Activated CD4-positive, alpha-beta T cell treated with anti-CD3 and anti-CD28 coated beads for 4 hours (primary cell): ENCODE results near the gene OPCML.
"Not testable (repeated sequence)": the region's sequence is repeated elsewhere in the genome, so short reads cannot be mapped to it uniquely, and the experiment has no call there.

Experiments used
- DNase-seq, 2 donors: peaks; one replicate each; pipeline ENCODE4 v3.0.0-alpha.2; 2020

OPCML gene

GRCh38 chr11:132447761-132448160 lies 1084.5 kb downstream of the OPCML start:
- DNase-seq: no peak

GRCh38 chr11:132445859-132446291 lies 1086.4 kb downstream of the OPCML start:
- DNase-seq: no peak

GRCh38 chr11:132444911-132445310 lies 1087.4 kb downstream of the OPCML start:
- no peak for DNase-seq

- no peak for DNase-seq
These were observed 1092.5 kb downstream of the OPCML start for GRCh38 chr11:132439711-132440255.

GRCh38 chr11:132438418-132438817 lies 1093.9 kb downstream of the OPCML start:
- DNase-seq: no peak

- DNase-seq: no peak
These were observed 1101.8 kb downstream of the OPCML start for GRCh38 chr11:132430429-132431062.

- DNase-seq: no peak
These were observed 1102.6 kb downstream of the OPCML start for GRCh38 chr11:132429685-132430084.

- no peak for DNase-seq
These were observed 1104.7 kb downstream of the OPCML start for GRCh38 chr11:132427611-132428010.

GRCh38 chr11:132424433-132424832 lies 1107.9 kb downstream of the OPCML start:
- DNase-seq: no peak

- DNase-seq: no peak
These were observed 1109.0 kb downstream of the OPCML start for GRCh38 chr11:132423266-132423665.

- DNase-seq: no peak
These were observed 1109.6 kb downstream of the OPCML start for GRCh38 chr11:132422722-132423121.

GRCh38 chr11:132421555-132421954 lies 1110.7 kb downstream of the OPCML start:
- no peak for DNase-seq

GRCh38 chr11:132414451-132414850 lies 1117.8 kb downstream of the OPCML start:
- DNase-seq: no peak

GRCh38 chr11:132410383-132410782 lies 1121.9 kb downstream of the OPCML start:
- DNase-seq: no peak

- no peak for DNase-seq
These were observed 1122.5 kb downstream of the OPCML start for GRCh38 chr11:132409573-132410355.

GRCh38 chr11:132408877-132409276 lies 1123.4 kb downstream of the OPCML start:
- DNase-seq: no peak

- DNase-seq: no peak
These were observed 1126.6 kb downstream of the OPCML start for GRCh38 chr11:132405728-132406127.

- no peak for DNase-seq
These were observed 1130.1 kb downstream of the OPCML start for GRCh38 chr11:132402071-132402684.

GRCh38 chr11:132396318-132396717 lies 1136.0 kb downstream of the OPCML start:
- no peak for DNase-seq

GRCh38 chr11:132395434-132395833 lies 1136.9 kb downstream of the OPCML start:
- DNase-seq: no peak

- no peak for DNase-seq
These were observed 1152.8 kb downstream of the OPCML start for GRCh38 chr11:132379540-132379939.

GRCh38 chr11:132373405-132374143 lies 1158.7 kb downstream of the OPCML start:
- DNase-seq: no peak

- not testable (repeated sequence) for DNase-seq
These were observed 1162.2 kb downstream of the OPCML start for GRCh38 chr11:132370114-132370513.
